ENCODE results near the gene PHPT1.
A peak's percentile ranks its signal among the peaks of the same experiment; 100 is the strongest.
"Not testable (repeated sequence)": the region's sequence is repeated elsewhere in the genome, so short reads cannot be mapped to it uniquely, and the experiment has no call there.

PHPT1 gene

DNA sequence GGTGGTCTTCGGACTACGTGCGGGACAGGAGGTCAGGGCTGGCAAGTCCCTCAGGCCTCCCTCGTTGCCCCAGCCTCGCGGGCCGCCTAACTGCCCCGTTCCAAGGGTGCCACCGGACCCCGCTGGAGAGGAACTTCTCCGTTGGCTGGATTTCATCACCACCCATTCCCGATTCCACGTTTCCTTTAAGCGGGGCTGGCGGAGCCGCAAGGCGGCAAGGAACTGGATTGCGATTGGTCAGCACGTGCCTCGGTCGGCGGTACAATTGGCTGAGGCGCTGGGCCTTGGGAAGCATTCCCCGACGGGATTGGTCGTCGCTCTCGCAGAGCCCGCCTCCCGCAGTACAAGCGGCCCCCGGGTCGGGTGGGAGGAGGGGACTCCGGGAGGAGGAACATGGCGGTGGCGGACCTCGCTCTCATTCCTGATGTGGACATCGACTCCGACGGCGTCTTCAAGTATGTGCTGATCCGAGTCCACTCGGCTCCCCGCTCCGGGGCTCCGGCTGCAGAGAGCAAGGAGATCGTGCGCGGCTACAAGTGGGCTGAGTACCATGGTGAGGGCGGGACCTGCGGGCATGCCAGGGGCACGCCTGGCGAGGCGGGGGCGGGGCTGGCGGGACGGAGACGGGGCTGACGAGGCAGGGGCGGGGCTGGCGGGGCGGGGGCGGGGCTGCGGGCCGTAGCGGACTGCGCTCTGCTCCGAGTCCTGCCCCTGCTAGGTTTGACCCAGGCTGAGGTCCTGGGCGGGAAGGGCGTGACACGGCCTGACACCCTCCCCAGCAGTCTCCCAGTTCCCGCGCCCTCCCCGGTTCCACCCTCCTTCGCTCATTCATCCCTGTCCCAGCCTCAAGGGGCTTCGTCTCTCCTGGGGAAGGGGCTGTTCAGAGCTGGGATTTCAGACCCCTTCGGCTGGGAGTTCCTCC is at the start of gene PHPT1:
TSS of gene PHPT1 (plus strand) at position 372 of the 922 bp plus-strand sequence. CDS start at position 394, 22 bp downstream.
- peak; percentile 99 for DNase-seq

DNA sequence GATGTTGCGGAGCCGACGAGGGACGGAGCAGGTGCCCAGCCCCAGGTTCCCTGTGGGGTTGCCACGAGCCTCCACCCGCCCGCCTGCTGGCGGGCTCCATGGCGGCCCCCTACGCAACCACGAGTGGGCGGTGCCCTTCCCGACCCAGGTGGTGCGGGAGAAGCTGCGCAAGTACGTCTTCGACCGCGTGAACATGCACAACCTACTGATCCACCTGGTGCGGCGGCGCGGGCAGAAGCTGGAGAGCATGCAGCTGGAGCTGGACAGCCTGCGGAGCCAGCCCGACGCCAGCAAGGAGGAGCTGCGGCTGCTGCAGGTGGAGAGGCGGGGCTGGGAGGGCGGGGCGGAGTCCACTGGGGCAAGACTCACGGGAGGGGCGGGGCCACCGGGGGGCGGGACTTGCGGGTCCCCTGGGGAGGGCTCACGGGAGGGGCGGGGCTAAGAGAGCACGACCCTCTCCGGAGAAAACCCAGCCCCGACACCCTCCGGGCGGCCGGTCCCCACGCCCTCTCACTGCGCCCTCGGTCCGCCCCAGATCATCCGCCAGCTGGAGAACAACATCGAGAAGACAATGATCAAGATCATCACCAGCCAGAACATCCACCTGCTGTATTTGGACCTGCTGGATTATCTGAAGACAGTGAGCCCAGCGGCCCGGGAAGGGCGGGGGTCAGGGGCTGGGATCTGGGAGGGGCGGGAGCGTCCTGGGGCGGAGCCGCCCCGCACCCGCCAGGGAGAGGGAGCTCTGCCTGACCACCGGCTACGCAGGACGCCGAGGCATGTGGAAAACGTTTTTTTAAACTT is 49.2 kb upstream of the PHPT1 start:
- peak; percentile 95 for DNase-seq

GRCh38 chr9:136802321-136802720 is 46.9 kb upstream of the PHPT1 start:
- no peak for DNase-seq

- not testable (repeated sequence) for DNase-seq
Measured at GRCh38 chr9:136803009-136803550, 46.1 kb upstream of the PHPT1 start.

DNA sequence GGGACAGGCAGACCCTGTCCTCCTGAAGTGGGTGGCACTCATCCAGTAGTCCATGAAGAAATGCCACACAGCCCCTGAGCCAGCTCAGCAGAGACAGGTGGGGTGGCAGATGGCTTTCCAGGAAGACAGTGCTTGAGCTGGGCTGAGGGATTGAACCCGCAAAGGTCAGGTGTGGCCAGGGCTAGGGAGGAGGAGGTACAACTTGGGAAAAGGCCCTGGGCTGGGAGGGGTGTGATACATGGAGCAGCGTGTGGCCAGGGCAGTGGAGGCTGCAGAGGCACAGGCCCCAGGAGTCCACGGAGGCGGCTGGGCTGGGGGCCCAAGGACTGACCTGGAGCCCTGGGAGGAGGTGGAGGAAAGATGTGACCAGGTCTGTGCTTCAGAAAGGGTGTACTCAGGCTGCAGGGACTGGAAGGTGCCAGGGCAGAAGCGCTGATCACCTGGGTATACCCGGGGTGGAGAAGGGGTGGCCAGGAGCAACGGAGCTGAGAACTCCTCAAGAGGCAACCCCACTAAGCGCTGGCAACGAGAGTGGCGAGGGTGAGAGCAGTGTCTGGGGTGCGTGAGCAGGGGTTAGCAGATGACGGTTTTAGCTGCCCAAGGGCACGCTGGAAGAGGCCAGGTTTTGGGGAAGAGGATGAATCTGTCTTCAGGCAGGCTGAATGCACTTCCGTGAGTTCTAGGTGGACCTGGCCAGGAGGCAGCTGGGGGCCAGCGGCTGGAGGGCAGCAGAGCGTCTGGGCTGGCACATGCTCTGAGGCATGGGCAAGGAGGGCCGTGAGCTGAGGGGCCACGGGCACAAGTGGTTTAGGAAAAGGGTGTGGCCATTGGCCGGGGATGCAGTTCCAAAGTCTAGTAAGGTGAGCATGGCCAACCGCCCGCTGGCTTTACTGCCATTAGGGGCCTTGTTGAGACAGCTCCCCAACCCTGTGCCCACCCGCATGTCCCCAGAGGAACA is 45.4 kb upstream of the PHPT1 start:
- DNase-seq, result no peak

GRCh38 chr9:136804509-136805206 is 44.6 kb upstream of the PHPT1 start:
- DNase-seq, result no peak

DNA sequence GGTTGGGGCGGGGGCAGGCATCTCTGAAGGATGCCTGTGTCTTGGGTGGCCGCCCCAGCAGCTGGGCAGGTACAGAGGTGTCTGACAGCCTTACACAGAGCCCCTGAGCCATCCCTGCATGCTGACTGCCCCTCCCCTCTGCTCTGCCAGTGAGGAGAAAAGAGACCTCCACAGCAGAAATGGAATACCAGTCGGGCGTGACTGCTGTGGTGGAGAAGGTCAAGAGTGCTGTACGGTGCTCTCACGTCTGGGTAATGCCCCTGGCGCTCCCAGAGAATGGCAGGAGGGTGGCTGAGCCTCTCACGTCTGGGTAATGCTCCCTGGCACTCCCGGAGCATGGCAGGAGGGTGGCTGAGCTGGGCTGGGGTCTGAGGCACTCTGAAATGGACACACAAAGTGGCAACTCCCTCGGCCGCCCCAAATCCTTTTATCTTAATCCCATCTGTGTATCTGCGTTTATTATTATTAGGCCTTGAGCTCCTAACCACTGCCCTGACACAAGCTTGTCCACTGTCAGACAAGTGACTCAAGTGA is 43.9 kb upstream of the PHPT1 start:
- no peak for DNase-seq

DNA sequence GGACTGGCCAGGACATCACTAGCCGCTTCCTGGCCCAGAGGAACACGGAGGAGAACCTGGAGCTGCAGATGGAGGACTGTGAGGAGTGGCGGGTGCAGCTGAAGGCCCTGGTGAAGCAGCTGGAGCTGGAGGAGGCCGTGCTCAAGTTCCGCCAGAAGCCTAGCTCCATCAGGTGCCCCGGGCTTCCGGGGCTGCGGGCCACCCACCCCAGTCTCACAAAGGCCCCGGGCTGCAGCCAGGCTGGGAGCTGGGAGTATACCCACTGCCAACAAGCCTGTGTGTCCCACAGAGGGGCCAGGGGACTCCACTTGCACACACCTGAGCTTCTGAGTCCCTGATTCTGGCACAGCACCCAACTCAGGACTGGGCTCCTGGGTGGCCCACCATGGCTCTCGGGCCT is 43.1 kb upstream of the PHPT1 start:
- DNase-seq, result no peak

DNA sequence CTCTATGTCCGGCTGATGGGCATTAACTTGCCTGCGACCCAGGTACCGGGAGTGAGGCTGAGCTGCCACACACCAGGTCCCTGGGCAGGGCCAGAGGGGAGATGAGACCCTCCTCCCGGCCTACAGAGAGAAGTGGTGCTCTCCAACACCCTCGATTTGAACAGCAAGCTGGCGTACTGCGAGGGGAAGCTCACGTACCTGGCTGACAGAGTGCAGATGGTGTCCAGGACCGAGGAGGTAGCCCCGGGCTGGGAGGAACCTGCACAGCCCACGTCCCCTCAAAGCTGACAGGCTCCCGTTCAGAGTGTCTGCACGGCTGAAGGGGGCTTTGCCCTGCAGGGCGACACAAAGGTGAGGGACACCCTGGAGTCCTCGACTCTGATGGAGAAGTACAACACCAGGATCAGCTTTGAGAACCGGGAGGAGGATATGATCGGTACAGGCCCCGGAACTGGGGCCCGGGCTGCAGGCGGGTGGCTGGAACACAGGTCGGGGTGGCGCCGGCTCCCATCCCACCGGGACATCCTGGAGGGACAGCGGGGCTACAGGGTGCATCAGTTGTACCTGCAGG is 42.5 kb upstream of the PHPT1 start:
- no peak for DNase-seq

DNA sequence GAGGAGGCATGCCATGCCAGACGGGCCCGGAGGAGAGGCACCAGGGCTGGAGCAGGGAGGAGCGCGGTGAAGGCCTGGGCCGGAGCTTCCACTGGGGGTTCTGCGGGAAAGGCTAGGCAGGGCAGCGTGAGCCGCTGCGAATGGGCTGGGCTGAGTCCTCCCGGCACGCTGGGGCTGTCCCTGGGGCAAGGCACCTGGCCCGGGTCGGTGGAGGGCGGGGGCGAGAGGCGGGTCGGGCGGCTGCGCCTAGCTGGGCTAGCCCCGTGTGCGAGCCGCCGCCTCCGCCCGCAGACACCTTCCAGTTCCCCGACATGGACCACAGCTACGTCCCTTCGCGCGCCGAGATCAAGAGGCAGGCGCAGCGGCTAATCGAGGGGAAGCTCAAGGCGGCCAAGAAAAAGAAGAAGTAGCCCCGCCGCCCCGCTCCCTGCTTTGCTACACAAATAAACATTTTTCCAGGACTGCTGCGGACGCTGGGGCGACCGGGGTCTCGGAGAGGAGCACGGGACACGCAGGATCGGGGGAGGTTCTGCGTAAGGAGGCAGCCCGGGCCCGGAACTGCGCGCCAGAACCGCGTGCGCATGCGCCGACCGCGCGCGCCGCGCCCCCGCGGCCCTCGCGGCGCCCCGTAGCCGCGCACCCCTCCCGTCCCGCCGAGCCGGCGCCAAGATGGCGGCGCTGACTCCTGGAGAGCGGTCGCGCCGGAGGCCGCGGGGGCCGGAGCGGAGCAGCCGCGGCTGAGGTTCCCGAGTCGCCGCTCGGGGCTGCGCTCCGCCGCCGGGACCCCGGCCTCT is 41.7 kb upstream of the PHPT1 start, which contains the start of gene RABL6:
TSS of gene RABL6 (plus strand) at position 668 of the 794 bp plus-strand sequence. CDS start 249 bp downstream, outside the sequence.
- peak; percentile 92 for DNase-seq

- DNase-seq, result peak; percentile 81
Measured at GRCh38 chr9:136808075-136808805, 41.0 kb upstream of the PHPT1 start.

GRCh38 chr9:136808806-136809158 is 40.4 kb upstream of the PHPT1 start:
- no peak for DNase-seq

DNA sequence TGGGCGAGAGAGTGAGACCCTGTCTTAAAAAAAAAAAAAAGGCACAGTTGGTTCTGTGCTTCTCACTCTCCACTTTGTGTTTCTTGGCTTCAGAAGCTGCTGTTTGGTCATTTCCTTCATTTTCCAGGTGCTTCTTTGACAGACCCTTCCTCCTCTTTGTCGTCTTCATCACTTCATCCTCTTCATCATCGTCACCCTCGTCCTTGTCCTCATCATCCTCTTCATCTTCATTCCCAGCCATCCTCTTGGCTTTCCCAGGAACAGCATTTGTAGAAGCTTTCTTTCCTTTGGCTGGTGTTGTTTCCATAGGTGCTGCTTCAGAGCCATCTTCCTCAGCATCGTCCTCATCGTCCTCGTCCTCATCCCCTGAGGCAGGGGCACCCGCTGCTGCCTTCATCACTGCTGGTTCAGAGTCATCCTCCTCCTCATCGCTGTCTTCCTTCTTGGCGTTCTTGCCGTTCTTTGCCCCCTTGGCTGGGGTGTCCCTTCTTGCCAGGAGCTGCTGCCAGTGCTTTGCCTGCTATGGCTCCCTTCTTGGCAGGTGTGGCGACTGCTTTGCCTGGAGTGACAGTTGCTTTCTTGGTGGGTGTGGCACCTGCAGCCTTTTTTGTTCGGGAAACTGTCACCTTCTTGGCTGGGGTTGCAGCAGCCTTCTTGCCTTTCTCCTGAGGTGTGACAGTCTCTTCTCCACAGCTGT is 34.3 kb upstream of the PHPT1 start:
- no peak for DNase-seq

DNA sequence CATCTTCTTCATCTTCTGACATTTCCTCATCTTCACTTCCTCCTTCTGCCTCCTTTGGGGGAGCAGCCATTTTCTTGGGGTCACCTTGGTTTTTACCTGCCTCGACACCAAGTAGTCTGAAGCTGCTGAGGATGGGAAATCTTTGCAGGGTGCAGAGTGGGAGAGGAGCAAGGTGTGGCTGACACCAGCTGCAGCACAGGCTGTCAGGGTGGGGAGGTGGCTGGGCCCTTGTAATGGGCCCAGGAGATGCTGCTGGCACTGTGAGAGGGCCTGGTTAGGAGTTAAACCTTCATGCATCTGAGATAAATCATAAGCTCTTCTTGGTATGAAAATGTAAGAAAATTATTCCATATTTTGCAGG is 33.8 kb upstream of the PHPT1 start:
- no peak for DNase-seq

- no peak for DNase-seq
Measured at GRCh38 chr9:136820971-136821825, 28.0 kb upstream of the PHPT1 start.

GRCh38 chr9:136821826-136822544 is 27.2 kb upstream of the PHPT1 start:
- no peak for DNase-seq
